Vagina (tissue), 2 donors: ENCODE data around the gene CLPTM1.

Source experiments
- CTCF ChIP-seq, 3 experiments: fragments of 450-650 bp in 2 of 3; fragments of 200-600 bp in 1 of 3; sonication (generic) in 1 of 3; IDR thresholded peaks; one replicate each; pipeline ENCODE4 v1.5.1; 2017 to 2019; ENCODE audit warnings: antibody characterized with exemption in 3 of 3, mild to moderate bottlenecking in 2 of 3, moderate library complexity in 2 of 3
- POLR2A ChIP-seq, 2 donors: fragments of 450-650 bp; IDR thresholded peaks; one replicate each; pipeline ENCODE4 v1.6.1; 2017; ENCODE audit warnings: antibody characterized with exemption in 2 of 2, mild to moderate bottlenecking in 2 of 2, moderate library complexity in 2 of 2
- POLR2AphosphoS5 ChIP-seq, 2 donors: sonication (generic); formaldehyde crosslinking; IDR thresholded peaks; one replicate each; pipeline ENCODE4 v1.9.0; 2017; ENCODE audit warnings: antibody characterized with exemption in 2 of 2, mild to moderate bottlenecking in 2 of 2, low read depth in 1 of 2; ENCODE audit not compliant: insufficient read depth in 1 of 2

GRCh38 chr19:44975444-44975843 lies 20.3 kb downstream of the CLPTM1 start:
- TF ChIP-seq CTCF (IDR thresholded peaks at IDR 0.05) (no peak), POLR2AphosphoS5 (IDR thresholded peaks at IDR 0.05; ENCODE audit: insufficient read depth in 1 of 2, low read depth in 1 of 2) (no peak), POLR2A (IDR thresholded peaks at IDR 0.05) (no peak)
